Fibroblast of mammary gland (primary cell): ENCODE measurements around the gene CIAO3.
"Not testable (repeated sequence)": the region's sequence is repeated elsewhere in the genome, so short reads cannot be mapped to it uniquely, and the experiment has no call there.

ENCODE experiments used
- DNase-seq: peaks from one replicate; pipeline ENCODE4 v3.0.0-alpha.2; 2010; ENCODE audit warnings: low read depth
- H3K4me3 ChIP-seq: 2 replicates; pipeline ENCODE4 v1.5.1; 2011; ENCODE audit warnings: low read depth, mild to moderate bottlenecking, low read length, moderate library complexity; ENCODE audit not compliant: control insufficient read depth
- TF ChIP-seq, protein P1 (sequence below): conservative IDR thresholded peaks from 2 replicates; pipeline ENCODE4 v1.5.1; 2011; ENCODE audit warnings: low read depth, low read length, inconsistent platforms; ENCODE audit not compliant: control insufficient read depth, insufficient read depth

The CIAO3 gene

GRCh38 chr16:694187-694862, 46.5 kb downstream of the CIAO3 start:
- DNase-seq = no peak
- TF ChIP-seq, protein P1, sequence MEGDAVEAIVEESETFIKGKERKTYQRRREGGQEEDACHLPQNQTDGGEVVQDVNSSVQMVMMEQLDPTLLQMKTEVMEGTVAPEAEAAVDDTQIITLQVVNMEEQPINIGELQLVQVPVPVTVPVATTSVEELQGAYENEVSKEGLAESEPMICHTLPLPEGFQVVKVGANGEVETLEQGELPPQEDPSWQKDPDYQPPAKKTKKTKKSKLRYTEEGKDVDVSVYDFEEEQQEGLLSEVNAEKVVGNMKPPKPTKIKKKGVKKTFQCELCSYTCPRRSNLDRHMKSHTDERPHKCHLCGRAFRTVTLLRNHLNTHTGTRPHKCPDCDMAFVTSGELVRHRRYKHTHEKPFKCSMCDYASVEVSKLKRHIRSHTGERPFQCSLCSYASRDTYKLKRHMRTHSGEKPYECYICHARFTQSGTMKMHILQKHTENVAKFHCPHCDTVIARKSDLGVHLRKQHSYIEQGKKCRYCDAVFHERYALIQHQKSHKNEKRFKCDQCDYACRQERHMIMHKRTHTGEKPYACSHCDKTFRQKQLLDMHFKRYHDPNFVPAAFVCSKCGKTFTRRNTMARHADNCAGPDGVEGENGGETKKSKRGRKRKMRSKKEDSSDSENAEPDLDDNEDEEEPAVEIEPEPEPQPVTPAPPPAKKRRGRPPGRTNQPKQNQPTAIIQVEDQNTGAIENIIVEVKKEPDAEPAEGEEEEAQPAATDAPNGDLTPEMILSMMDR = no peak
- no peak overlapping the region for H3K4me3 ChIP-seq

DNA sequence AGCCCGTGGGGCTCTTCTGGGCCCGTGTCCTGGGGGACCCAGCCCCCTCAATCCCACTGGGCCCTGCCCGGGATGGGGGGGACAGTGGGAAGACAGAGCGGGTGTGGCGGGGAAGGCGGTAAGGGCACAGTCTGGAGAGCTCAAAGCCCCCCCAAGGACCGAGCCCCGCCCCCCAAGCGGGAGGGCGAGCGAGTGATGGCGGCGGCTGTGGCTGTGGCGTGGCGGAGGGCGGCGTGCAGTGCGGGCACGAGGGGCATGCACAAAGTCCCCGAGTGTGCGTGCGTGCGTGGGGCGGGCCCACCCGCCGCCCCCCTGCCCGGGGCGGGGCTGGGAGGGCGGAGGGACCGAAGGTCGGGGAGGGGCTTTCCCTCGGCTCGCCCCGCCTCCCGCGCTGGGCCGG, 47.0 kb downstream of the CIAO3 start:
- H3K4me3 ChIP-seq = no peak overlapping the region
- TF ChIP-seq, protein P1 = no peak
- DNase-seq = no peak

DNA sequence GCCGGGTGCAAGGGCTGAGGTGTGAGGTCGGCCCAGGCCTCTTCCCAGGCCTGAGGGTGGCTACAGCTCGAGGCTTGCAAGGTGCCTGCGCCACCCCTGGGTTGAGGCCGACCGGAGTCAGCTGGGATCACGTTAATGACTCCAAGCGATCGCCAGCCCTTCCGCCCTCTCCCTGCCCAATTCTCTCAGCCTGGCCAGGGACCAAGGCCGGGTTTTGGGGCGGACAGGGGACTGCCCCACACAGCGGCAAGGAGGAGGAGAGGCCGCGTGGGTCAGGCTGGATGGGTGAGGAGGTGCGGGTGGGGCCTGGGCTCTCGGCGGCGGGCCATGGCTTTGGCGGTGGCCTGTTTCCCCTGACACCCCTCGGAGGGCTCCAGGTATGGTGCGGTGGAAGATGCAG, 47.4 kb downstream of the CIAO3 start:
- no peak overlapping the region for H3K4me3 ChIP-seq
- DNase-seq = no peak
- TF ChIP-seq, protein P1 = no peak

GRCh38 chr16:692356-693108, 48.3 kb downstream of the CIAO3 start:
- TF ChIP-seq, protein P1 = no peak
- no peak overlapping the region for H3K4me3 ChIP-seq

DNA sequence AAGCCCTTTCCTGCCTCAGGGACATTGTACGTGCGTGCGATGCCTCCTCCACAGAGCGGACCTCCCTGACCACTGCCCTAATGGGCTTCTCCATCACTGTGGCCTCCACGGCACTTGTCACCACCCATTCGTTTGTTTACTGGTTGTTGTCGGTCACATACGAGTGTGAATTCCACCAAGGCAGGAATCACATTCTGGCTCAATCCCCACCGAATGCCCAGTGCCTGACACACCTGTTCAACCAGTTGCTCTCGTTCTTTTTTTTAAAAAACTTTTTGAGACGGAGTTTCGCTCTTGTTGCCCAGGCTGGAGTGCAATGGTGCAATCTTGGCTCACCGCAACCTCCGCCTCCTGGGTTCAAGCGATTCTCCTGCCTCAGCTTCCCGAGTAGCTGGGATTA, 49.6 kb downstream of the CIAO3 start:
- DNase-seq, H3K4me3 ChIP-seq: not testable (repeated sequence)

More at GRCh38 chr16:692356-693108, 48.3 kb downstream of the CIAO3 start:
- DNase-seq = no peak

- DNase-seq = no peak
- TF ChIP-seq, protein P1 = no peak
- H3K4me3 ChIP-seq = peak overlapping the region; percentile 80
Observed at GRCh38 chr16:689175-689897, 51.5 kb downstream of the CIAO3 start.

GRCh38 chr16:687499-687898, 53.3 kb downstream of the CIAO3 start:
- no peak for DNase-seq
- TF ChIP-seq, protein P1 = no peak
- H3K4me3 ChIP-seq = no peak overlapping the region
